PC-9 (cell line): ENCODE measurements around the gene FIZ1. TPM values are rescaled to one million over a fixed set of nuclear protein-coding genes. Genes with fewer than 3 reads are reported as not detected.

Experiments
- BruUV-seq: library from RNA; stranded (reverse); fragments of 400-500 nt; replicated peaks from 2 replicates; lab custom pipeline; 2021; lab: Mats Ljungman, UMichigan
- CTCF ChIA-PET: fragments of 300-600 bp; sonication (Branson Sonifier 250); formaldehyde crosslinking; loops from one replicate; lab custom pipeline; 2022; ENCODE audit warnings: antibody characterized with exemption; lab: Charles Lee
- POLR2A ChIA-PET: fragments of 300-600 bp; sonication (Branson Sonifier 250); formaldehyde crosslinking; loops from one replicate; lab custom pipeline; 2022; ENCODE audit warnings: antibody characterized with exemption; ENCODE audit not compliant: unreplicated experiment; lab: Charles Lee
- DNase-seq, 2 experiments: peaks; one replicate each; pipeline versions ENCODE4 v3.0.0 to v3.0.0-alpha.2; 2015 to 2022; ENCODE audit warnings: mixed read lengths in 1 of 2
- H2AFZ ChIP-seq: fragments of 200-600 bp; sonication (generic); 2 replicates; pipeline ENCODE4 v1.8.1; 2017; ENCODE audit warnings: antibody characterized with exemption
- H3F3A ChIP-seq: fragments of 200-600 bp; sonication (generic); 2 replicates; pipeline ENCODE4 v1.8.1; 2017; ENCODE audit warnings: antibody characterized with exemption, mild to moderate bottlenecking, low read depth; ENCODE audit not compliant: insufficient read depth
- H3K27ac ChIP-seq: fragments of 200-600 bp; sonication (generic); 2 replicates; pipeline ENCODE4 v1.6.1; 2016; ENCODE audit warnings: mixed run types
- H3K27me3 ChIP-seq: fragments of 200-600 bp; sonication (generic); 2 replicates; pipeline ENCODE4 v1.6.1; 2016; ENCODE audit warnings: low read depth, mixed run types; ENCODE audit not compliant: insufficient read depth
- H3K36me3 ChIP-seq: fragments of 200-600 bp; sonication (generic); 2 replicates; pipeline ENCODE4 v1.6.1; 2016; ENCODE audit warnings: low read depth, mixed run types
- H3K4me1 ChIP-seq: fragments of 200-600 bp; sonication (generic); replicated peaks from 2 replicates; pipeline ENCODE4 v1.6.1; 2016; ENCODE audit warnings: mixed run types; ENCODE audit not compliant: insufficient read depth
- H3K4me2 ChIP-seq: fragments of 200-600 bp; sonication (generic); 2 replicates; pipeline ENCODE4 v1.6.1; 2017; ENCODE audit warnings: mixed run types
- H3K4me3 ChIP-seq: fragments of 200-600 bp; sonication (generic); 2 replicates; pipeline ENCODE4 v1.6.1; 2016; ENCODE audit warnings: mixed run types
- H3K79me2 ChIP-seq: fragments of 200-600 bp; sonication (generic); 2 replicates; pipeline ENCODE4 v1.6.1; 2017; ENCODE audit warnings: low read depth, mixed run types
- H3K9me2 ChIP-seq: fragments of 200-600 bp; sonication (generic); 2 replicates; pipeline ENCODE4 v1.8.1; 2017; ENCODE audit warnings: mild to moderate bottlenecking; ENCODE audit not compliant: insufficient read depth
- H3K9me3 ChIP-seq: fragments of 200-600 bp; sonication (generic); 2 replicates; pipeline ENCODE4 v1.8.1; 2016; ENCODE audit warnings: low read depth; ENCODE audit not compliant: insufficient read depth
- H4K20me1 ChIP-seq: fragments of 200-600 bp; sonication (generic); 2 replicates; pipeline ENCODE4 v1.8.1; 2017; ENCODE audit not compliant: insufficient read depth
- EZH2 ChIP-seq: fragments of 200-600 bp; sonication (generic); IDR thresholded peaks from 2 replicates; pipeline ENCODE4 v1.8.0; 2017; ENCODE audit warnings: antibody characterized with exemption, low read depth
- intact Hi-C: fragments of 100-400 bp; cut with micrococcal nuclease; formaldehyde crosslinking; loops from one replicate; pipeline ENCODE4 v1.10.0; 2022; ENCODE audit not compliant: unreplicated experiment
- total RNA-seq: library from RNA; stranded (reverse); gene quantifications from 2 replicates; pipeline ENCODE4 v1.2.3, GENCODE V29; 2021
- TF ChIP-seq, protein P1 (sequence below): fragments of 200-600 bp; sonication (generic); conservative IDR thresholded peaks from 2 replicates; pipeline ENCODE4 v1.6.1; 2017; ENCODE audit warnings: mixed run types, antibody characterized with exemption, mild to moderate bottlenecking, moderate library complexity

The FIZ1 gene
- total RNA-seq, 1 experiment from 2014 or later: 25.4 TPM

DNA sequence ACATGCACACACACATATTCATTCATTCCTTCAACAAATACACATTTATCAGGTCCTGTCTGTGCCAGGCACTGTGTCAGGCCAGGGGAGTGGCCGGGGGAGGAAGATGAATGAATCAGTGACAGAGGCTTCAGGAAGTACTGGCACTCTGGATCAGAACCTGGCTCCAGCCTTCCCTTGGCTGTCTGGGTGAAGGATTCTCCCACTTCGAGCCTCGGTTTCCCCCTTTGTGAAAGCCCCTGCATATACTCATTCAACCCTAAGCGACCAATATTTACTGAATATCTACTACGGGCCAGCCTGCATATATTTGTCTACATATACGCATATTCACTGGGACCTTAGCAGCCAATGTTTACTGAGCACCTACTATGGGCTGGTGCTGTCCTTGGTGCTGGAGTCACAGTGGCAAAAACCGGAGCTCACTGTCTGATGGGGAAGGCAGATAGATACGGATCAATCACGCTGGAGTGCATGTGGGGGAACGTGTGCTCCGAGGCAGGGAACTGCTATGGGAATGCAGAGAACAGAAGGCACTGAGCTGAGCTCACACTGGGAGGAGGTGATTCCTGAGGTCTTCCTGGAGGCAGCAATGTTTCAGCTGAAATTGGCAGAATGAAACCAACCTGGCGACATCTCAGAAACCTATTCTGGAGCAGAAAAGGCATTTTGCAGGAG is 18.0 kb downstream of the FIZ1 start:
- intact Hi-C loops: no loop called here

DNA sequence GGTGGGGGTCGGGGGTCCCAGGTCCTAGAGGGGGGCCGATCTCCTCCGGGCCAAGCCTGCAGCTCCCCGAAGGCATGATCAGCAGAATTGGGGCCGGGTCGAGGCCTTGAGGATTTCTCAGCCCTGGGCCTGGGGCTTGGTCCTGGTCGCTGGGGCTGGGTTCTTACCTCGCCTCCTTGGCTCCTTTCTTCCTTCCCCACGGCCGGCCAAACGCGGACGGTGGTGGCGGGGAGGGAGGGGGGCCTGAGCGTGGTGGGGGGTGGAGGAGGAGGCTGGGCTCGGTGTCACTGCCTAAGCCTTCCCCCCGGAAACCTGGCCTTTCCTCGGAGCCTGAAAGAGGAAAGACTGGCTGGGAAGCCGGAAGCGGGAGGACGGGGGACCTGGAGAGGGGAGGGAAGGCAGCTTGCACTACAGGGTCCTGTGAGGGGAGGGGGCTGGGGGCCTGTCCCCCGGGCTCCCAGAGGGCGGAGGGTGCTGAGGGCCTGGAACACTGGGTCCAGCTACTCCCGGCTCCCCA is 18.6 kb downstream of the FIZ1 start, which contains the start of gene ZNF579:
ZNF579 (minus strand) TSS at position 221 of the 517 bp plus-strand sequence. CDS start 1,209 bp downstream, outside the sequence.
- no peaks in the 10 kb centered on the region for H3K9me3 ChIP-seq
- H4K20me1 ChIP-seq: peaks cover 7% of the 10 kb centered on the region; the same call in 1 of the 2 replicates
- H3K79me2 ChIP-seq: peaks cover 18% of the 10 kb centered on the region
- H3K27me3 ChIP-seq: 0 out of 2 replicates have a peak, but pooled peaks cover 5% of the 10 kb centered on the region
- POLR2A ChIA-PET: interaction anchor here (0.6 to 1.6 kb wide), 4 partner anchors 19 to 51 kb away, joined by 5 to 6 read pairs (median 6); partner anchors contain the start of gene FIZ1
- CTCF ChIA-PET: interaction anchor here (0.5 kb wide), 1 partner anchor 1101 kb away, joined by 7 read pairs; no protein-coding TSS in a partner anchor
- peaks cover 9% of the 10 kb centered on the region; the same call in 1 of the 2 replicates for H3K36me3 ChIP-seq
- BruUV-seq: no TSS peak
- intact Hi-C loops: loop anchor here (1.0 kb wide), 1 partner anchor 34 kb away; no protein-coding TSS in a partner anchor
- peak within 1 kb of the TSS; percentile 98 for H3K4me3 ChIP-seq
- H3K4me2 ChIP-seq: peak within 1 kb of the TSS; percentile 91
- peaks cover 41% of the 10 kb centered on the region; the same call in 1 of the 2 replicates for H3F3A ChIP-seq
- no peaks in the 10 kb centered on the region for H3K9me2 ChIP-seq
- peak within 1 kb of the TSS; percentile 87 for H2AFZ ChIP-seq
- DNase-seq: peak; percentile 70 to 90
- peak within 1 kb of the TSS; percentile 62 for H3K27ac ChIP-seq
- 0 out of 2 replicates have a peak, but pooled peaks cover 3% of the 10 kb centered on the region for H3K4me1 ChIP-seq
- TF ChIP-seq, protein P1, sequence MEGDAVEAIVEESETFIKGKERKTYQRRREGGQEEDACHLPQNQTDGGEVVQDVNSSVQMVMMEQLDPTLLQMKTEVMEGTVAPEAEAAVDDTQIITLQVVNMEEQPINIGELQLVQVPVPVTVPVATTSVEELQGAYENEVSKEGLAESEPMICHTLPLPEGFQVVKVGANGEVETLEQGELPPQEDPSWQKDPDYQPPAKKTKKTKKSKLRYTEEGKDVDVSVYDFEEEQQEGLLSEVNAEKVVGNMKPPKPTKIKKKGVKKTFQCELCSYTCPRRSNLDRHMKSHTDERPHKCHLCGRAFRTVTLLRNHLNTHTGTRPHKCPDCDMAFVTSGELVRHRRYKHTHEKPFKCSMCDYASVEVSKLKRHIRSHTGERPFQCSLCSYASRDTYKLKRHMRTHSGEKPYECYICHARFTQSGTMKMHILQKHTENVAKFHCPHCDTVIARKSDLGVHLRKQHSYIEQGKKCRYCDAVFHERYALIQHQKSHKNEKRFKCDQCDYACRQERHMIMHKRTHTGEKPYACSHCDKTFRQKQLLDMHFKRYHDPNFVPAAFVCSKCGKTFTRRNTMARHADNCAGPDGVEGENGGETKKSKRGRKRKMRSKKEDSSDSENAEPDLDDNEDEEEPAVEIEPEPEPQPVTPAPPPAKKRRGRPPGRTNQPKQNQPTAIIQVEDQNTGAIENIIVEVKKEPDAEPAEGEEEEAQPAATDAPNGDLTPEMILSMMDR: no peak
- TF ChIP-seq EZH2: no peak

More for the DNA sequence above, 18.0 kb downstream of the FIZ1 start:
- ChIA-PET POLR2A (interaction anchor here (0.6 to 1.6 kb wide), 4 partner anchors 18 to 96 kb away, joined by 5 to 8 read pairs (median 6); partner anchors contain the start of genes FIZ1 and NAT14), CTCF (interaction anchor here (0.5 to 0.6 kb wide), 2 partner anchors 32 to 1102 kb away, joined by 7 to 9 read pairs; no protein-coding TSS in a partner anchor)
- BruUV-seq: TSS peak; percentile 63
- Histone ChIP-seq H3K9me2 (no peaks in the 10 kb centered on the region), H3K27me3 (0 out of 2 replicates have a peak, but pooled peaks cover 5% of the 10 kb centered on the region), H3K36me3 (peaks cover 9% of the 10 kb centered on the region; the same call in 1 of the 2 replicates), H3K4me3 (peak overlapping the region; percentile 98), H3K4me2 (peak overlapping the region; percentile 91), H3K9me3 (no peaks in the 10 kb centered on the region), H3K27ac (no peak overlapping the region), H2AFZ (peak overlapping the region; percentile 87), H4K20me1 (peaks cover 7% of the 10 kb centered on the region; the same call in 1 of the 2 replicates), H3F3A (peaks cover 42% of the 10 kb centered on the region; the same call in 1 of the 2 replicates), H3K79me2 (peaks cover 18% of the 10 kb centered on the region), H3K4me1 (peaks cover 8% of the 10 kb centered on the region)
- DNase-seq: no peak
- TF ChIP-seq, protein P1: no peak
- TF ChIP-seq EZH2: no peak
